CD14-positive monocyte (primary cell): ENCODE data around the gene PLXDC1. TPM values are rescaled to one million over a fixed set of nuclear protein-coding genes. Genes with fewer than 3 reads are reported as not detected.

Experiments used
- DNase-seq, 3 donors: peaks; one replicate each; pipeline ENCODE4 v3.0.0-alpha.2; 2011 to 2022
- H2AFZ ChIP-seq: 2 replicates; pipeline ENCODE4 v1.6.0; 2012; ENCODE audit warnings: mild to moderate bottlenecking, low read depth, low read length, inconsistent platforms; ENCODE audit not compliant: insufficient read depth, poor library complexity, severe bottlenecking
- H3K27ac ChIP-seq, 2 donors: 1 replicate in 1 of 2; 2 replicates in 1 of 2; pipeline ENCODE4 v1.5.1; 2012 to 2013; ENCODE audit warnings: low read length in 2 of 2, control low read depth in 1 of 2, inconsistent platforms in 1 of 2, low read depth in 1 of 2, mild to moderate bottlenecking in 1 of 2
- H3K27me3 ChIP-seq, 2 donors: one replicate each; pipeline versions ENCODE4 v1.6.0 to v1.6.1; 2011 to 2013; ENCODE audit warnings: low read length in 2 of 2; ENCODE audit not compliant: control insufficient read depth in 2 of 2, insufficient read depth in 2 of 2
- H3K36me3 ChIP-seq, 2 donors: replicated peaks in 1 of 2; 1 replicate in 1 of 2; 2 replicates in 1 of 2; pipeline versions ENCODE4 v1.5.1 to v1.6.1; 2012 to 2013; ENCODE audit warnings: low read length in 2 of 2, control low read depth in 1 of 2, inconsistent platforms in 1 of 2, mild to moderate bottlenecking in 1 of 2; ENCODE audit not compliant: insufficient read depth in 2 of 2, control insufficient read depth in 1 of 2
- H3K4me1 ChIP-seq, 2 donors: 1 replicate in 1 of 2; 2 replicates in 1 of 2; pipeline versions ENCODE4 v1.5.1 to v1.6.1; 2012 to 2013; ENCODE audit warnings: low read length in 2 of 2, control low read depth in 1 of 2, inconsistent platforms in 1 of 2, mild to moderate bottlenecking in 1 of 2, moderate library complexity in 1 of 2; ENCODE audit not compliant: insufficient read depth in 2 of 2, control insufficient read depth in 1 of 2
- H3K4me2 ChIP-seq: replicated peaks from 2 replicates; pipeline ENCODE3; 2012; ENCODE audit warnings: low read length, moderate library complexity, mild to moderate bottlenecking; ENCODE audit not compliant: poor library complexity, severe bottlenecking; ENCODE audit errors: extremely low read depth
- H3K4me3 ChIP-seq, 3 experiments: fragments of 200-600 bp in 1 of 3; sonication (generic) in 1 of 3; replicated peaks in 1 of 3; 1 replicate in 2 of 3; 2 replicates in 1 of 3; pipeline ENCODE4 v1.5.1; 2011 to 2013; ENCODE audit warnings: low read length in 3 of 3, mild to moderate bottlenecking in 3 of 3, control low read depth in 2 of 3, low read depth in 2 of 3, inconsistent platforms in 1 of 3, moderate library complexity in 1 of 3
- H3K79me2 ChIP-seq: 2 replicates; pipeline ENCODE4 v1.6.0; 2012; ENCODE audit warnings: mild to moderate bottlenecking, control low read depth, inconsistent platforms, low read length, moderate library complexity; ENCODE audit not compliant: insufficient read depth
- H3K9ac ChIP-seq: 2 replicates; pipeline ENCODE4 v1.6.0; 2017; ENCODE audit warnings: low read length, mild to moderate bottlenecking; ENCODE audit not compliant: insufficient read depth, poor library complexity, severe bottlenecking
- H3K9me3 ChIP-seq, 2 donors: replicated peaks in 1 of 2; 1 replicate in 1 of 2; 2 replicates in 1 of 2; pipeline versions ENCODE4 v1.5.1 to v1.6.1; 2012 to 2013; ENCODE audit warnings: low read length in 2 of 2, control low read depth in 1 of 2; ENCODE audit not compliant: control insufficient read depth in 1 of 2, insufficient read depth in 1 of 2
- H4K20me1 ChIP-seq: 2 replicates; pipeline ENCODE4 v1.6.0; 2012; ENCODE audit warnings: mild to moderate bottlenecking, low read length, control low read depth, moderate library complexity; ENCODE audit not compliant: insufficient read depth
- H3K27ac Mint-ChIP-seq, 7 donors: one replicate each; pipeline ENCODE4 v1.8.0; 2020; ENCODE audit warnings: mild to moderate bottlenecking in 7 of 7, mixed read lengths in 7 of 7, moderate library complexity in 6 of 7, inconsistent platforms in 2 of 7
- H3K27me3 Mint-ChIP-seq, 3 donors: one replicate each; pipeline ENCODE4 v1.8.0; 2021 to 2022; ENCODE audit warnings: low read depth in 3 of 3, mild to moderate bottlenecking in 3 of 3, mixed read lengths in 3 of 3, moderate library complexity in 3 of 3, inconsistent platforms in 1 of 3
- H3K36me3 Mint-ChIP-seq, 2 donors: one replicate each; pipeline ENCODE4 v1.8.0; 2020; ENCODE audit warnings: mixed read lengths in 2 of 2, inconsistent platforms in 1 of 2, mild to moderate bottlenecking in 1 of 2
- H3K4me1 Mint-ChIP-seq: one replicate; pipeline ENCODE4 v1.8.0; 2020; ENCODE audit warnings: mild to moderate bottlenecking, mixed read lengths
- H3K4me3 Mint-ChIP-seq, 2 donors: one replicate each; pipeline ENCODE4 v1.8.0; 2020; ENCODE audit warnings: mild to moderate bottlenecking in 2 of 2, mixed read lengths in 2 of 2, moderate library complexity in 1 of 2
- H3K9me3 Mint-ChIP-seq, 7 donors: one replicate each; pipeline ENCODE4 v1.8.0; 2020 to 2022; ENCODE audit warnings: mixed read lengths in 7 of 7, mild to moderate bottlenecking in 6 of 7, moderate library complexity in 6 of 7, inconsistent platforms in 2 of 7
- CTCF ChIP-seq: fragments of 200-600 bp; IDR thresholded peaks from one replicate; pipeline ENCODE4 v1.8.0; 2022; ENCODE audit warnings: antibody characterized with exemption, mild to moderate bottlenecking
- WGBS: methylation state at CpG from one replicate; pipeline ENCODE4 v1.1.5; 2013; ENCODE audit warnings: missing lambda C conversion rate; ENCODE audit not compliant: insufficient coverage; 5-methylcytosine and 5-hydroxymethylcytosine counted together
- intact Hi-C, 2 donors: fragments of 100-400 bp; cut with micrococcal nuclease; formaldehyde crosslinking; loops; one replicate each; pipeline versions ENCODE4 v1.15.0 to v1.15.1; 2023
- polyA plus RNA-seq, 3 donors: library from polyadenylated mRNA; depleted of rRNA in 1 of 3; unstranded in 2 of 3; stranded (reverse) in 1 of 3; fragments of 300-500 nt in 2 of 3; fragments of >200 nt in 1 of 3; fragmentation: Illumina TruSeq in 2 of 3; gene quantifications; 1 replicate in 2 of 3; 2 replicates in 1 of 3; pipeline ENCODE4 v1.2.3, GENCODE V29; 2012 to 2021

PLXDC1 gene
- polyA plus RNA-seq, 3 donors = 0.21 TPM; not detected in 2

- Mint-ChIP-seq H3K4me3 (no peak overlapping the region), H3K27ac (peak overlapping the region in 1 of 7 donors; percentile 63), H3K36me3 (peaks cover 44 to 79% of the 10 kb centered on the region in 2 donors), H3K9me3 (peaks cover 0 to 6% (median 0%) of the 10 kb centered on the region in 7 donors), H3K4me1 (peaks cover 7% of the 10 kb centered on the region), H3K27me3 (peaks cover 0 to 4% (median 2%) of the 10 kb centered on the region in 3 donors)
- H4K20me1 ChIP-seq = no peaks in the 10 kb centered on the region
- DNase-seq = no peak
- no peak overlapping the region for H2AFZ ChIP-seq
- intact Hi-C loops = no loop called here
- peaks cover 59 to 77% of the 10 kb centered on the region in 2 donors for H3K36me3 ChIP-seq
- H3K79me2 ChIP-seq = no peaks in the 10 kb centered on the region
- WGBS = 90% methylated on average over 4 of the region's 9 CpGs
- no peak overlapping the region for H3K27ac ChIP-seq
- H3K4me3 ChIP-seq = no peak overlapping the region
- no peak for TF ChIP-seq CTCF
- H3K27me3 ChIP-seq = no peaks in the 10 kb centered on the region
- H3K9me3 ChIP-seq = no peaks in the 10 kb centered on the region
- H3K4me1 ChIP-seq = no peaks in the 10 kb centered on the region
- no peak overlapping the region for H3K4me2 ChIP-seq
- no peak overlapping the region for H3K9ac ChIP-seq
Observed at GRCh38 chr17:39187152-39187830, 35.9 kb upstream of the PLXDC1 start.

- H3K9me3 ChIP-seq = no peaks in the 10 kb centered on the region
- Mint-ChIP-seq H3K4me3 (no peak overlapping the region), H3K36me3 (peaks cover 41 to 79% of the 10 kb centered on the region in 2 donors), H3K9me3 (peaks cover 0 to 6% (median 0%) of the 10 kb centered on the region in 7 donors), H3K4me1 (peaks cover 7% of the 10 kb centered on the region), H3K27me3 (peaks cover 0 to 4% (median 2%) of the 10 kb centered on the region in 3 donors), H3K27ac (no peak overlapping the region)
- 95% methylated on average over 6 of the region's 15 CpGs for WGBS
- no peak for DNase-seq
- H3K4me3 ChIP-seq = no peak overlapping the region
- no peak overlapping the region for H3K27ac ChIP-seq
- no peak overlapping the region for H3K4me2 ChIP-seq
- no peaks in the 10 kb centered on the region for H3K4me1 ChIP-seq
- no peaks in the 10 kb centered on the region for H3K79me2 ChIP-seq
- H2AFZ ChIP-seq = no peak overlapping the region
- H3K36me3 ChIP-seq = peaks cover 52 to 70% of the 10 kb centered on the region in 2 donors
- H4K20me1 ChIP-seq = no peaks in the 10 kb centered on the region
- intact Hi-C loops = no loop called here
- no peaks in the 10 kb centered on the region for H3K27me3 ChIP-seq
- H3K9ac ChIP-seq = no peak overlapping the region
- TF ChIP-seq CTCF = no peak
Observed at GRCh38 chr17:39186481-39187002, 35.1 kb upstream of the PLXDC1 start.
